HepG2 (cell line): Measurements from ENCODE around the gene CTIF. TPM values are rescaled to one million over a fixed set of nuclear protein-coding genes. Genes with fewer than 3 reads are reported as not detected.

Source experiments
- ATAC-seq: fragments of 200-7000 bp; cut with Tn5 transposase; 3 replicates; pipeline ENCODE4 v1.9.1; 2020; ENCODE audit warnings: mild to moderate bottlenecking, moderate library complexity
- BruUV-seq: library from RNA; stranded (reverse); fragments of 400-500 nt; replicated peaks from 2 replicates; lab custom pipeline; 2021; lab: Mats Ljungman, UMichigan
- CTCF ChIA-PET: fragments of 300-600 bp; formaldehyde crosslinking; extraction: SDS; loops from one replicate; lab custom pipeline; 2021; ENCODE audit warnings: low total read pairs, inconsistent platforms, low intra/inter-chr PET ratio; lab: Yijun Ruan, JAX
- POLR2A ChIA-PET: fragments of 350-600 bp; sonication (Branson Sonifier 250); formaldehyde crosslinking; loops from one replicate; lab custom pipeline; 2020; ENCODE audit warnings: antibody characterized with exemption, inconsistent platforms; lab: Yijun Ruan, JAX
- DNase-seq: peaks from one replicate; pipeline ENCODE4 v3.0.0-alpha.2; 2015; ENCODE audit warnings: low spot score
- FAIRE-seq: peaks from 3 replicates; lab custom pipeline; 2011; peaks lifted over from hg19 to GRCh38; lab: Jason Lieb, UNC
- H2AFZ ChIP-seq: one replicate; pipeline ENCODE4 v1.6.1; 2011; ENCODE audit warnings: low read length, inconsistent platforms
- H3K27ac ChIP-seq: fragments of 300-600 bp; 3 replicates; pipeline ENCODE4 v1.8.0; 2011; ENCODE audit warnings: mixed run types, mild to moderate bottlenecking, mixed read lengths, low read length, inconsistent platforms; ENCODE audit not compliant: insufficient read depth; ENCODE audit errors: extremely low read length
- H3K27me3 ChIP-seq, 2 experiments: fragments of 200-600 bp in 1 of 2; 2 replicates in 1 of 2; 3 replicates in 1 of 2; pipeline versions ENCODE4 v1.6.0 to v1.8.0; 2011; ENCODE audit warnings: low read length in 2 of 2, mild to moderate bottlenecking in 2 of 2, moderate library complexity in 2 of 2, inconsistent platforms in 1 of 2; ENCODE audit not compliant: insufficient read depth in 2 of 2, control insufficient read depth in 1 of 2
- H3K36me3 ChIP-seq, 2 experiments: fragments of 200-600 bp in 1 of 2; replicated peaks in 1 of 2; 2 replicates in 1 of 2; 3 replicates in 1 of 2; pipeline versions ENCODE4 v1.5.1 to v1.8.0; 2011; ENCODE audit warnings: low read length in 2 of 2, inconsistent platforms in 1 of 2; ENCODE audit not compliant: insufficient read depth in 2 of 2, control insufficient read depth in 1 of 2
- H3K4me1 ChIP-seq: 2 replicates; pipeline ENCODE4 v1.5.1; 2012; ENCODE audit warnings: low read length, inconsistent platforms; ENCODE audit not compliant: insufficient read depth
- H3K4me2 ChIP-seq: 2 replicates; pipeline ENCODE4 v1.6.0; 2011; ENCODE audit warnings: low read depth, low read length, inconsistent platforms
- H3K4me3 ChIP-seq, 3 experiments: fragments of 200-600 bp in 1 of 3; sonication (generic), shearing (Covaris generic) in 1 of 3; replicated peaks in 1 of 3; 2 replicates each; pipeline ENCODE4 v1.5.1; 2011 to 2016; ENCODE audit warnings: low read length in 3 of 3, inconsistent platforms in 2 of 3, low read depth in 2 of 3, mild to moderate bottlenecking in 2 of 3, control low read depth in 1 of 3, mixed read lengths in 1 of 3; ENCODE audit not compliant: insufficient read depth in 1 of 3
- H3K79me2 ChIP-seq: one replicate; pipeline ENCODE4 v1.6.1; 2011; ENCODE audit warnings: low read length, inconsistent platforms; ENCODE audit not compliant: insufficient read depth
- H3K9ac ChIP-seq: 2 replicates; pipeline ENCODE4 v1.6.0; 2011; ENCODE audit warnings: mild to moderate bottlenecking, low read depth, low read length, inconsistent platforms; ENCODE audit not compliant: insufficient read depth
- H3K9me3 ChIP-seq: 2 replicates; pipeline ENCODE4 v1.5.1; 2012; ENCODE audit warnings: mild to moderate bottlenecking, low read length
- H4K20me1 ChIP-seq: 2 replicates; pipeline ENCODE4 v1.6.0; 2011; ENCODE audit warnings: inconsistent platforms, mild to moderate bottlenecking, low read length, moderate library complexity; ENCODE audit not compliant: insufficient read depth
- EP300 ChIP-seq, 3 experiments: sonication (generic) in 1 of 3; formaldehyde crosslinking in 1 of 3; IDR thresholded peaks; 2 replicates each; pipeline versions ENCODE4 v1.5.1 to v1.6.1; 2011 to 2020; ENCODE audit warnings: low read depth in 2 of 3, low read length in 2 of 3, borderline replicate concordance in 1 of 3, improper control_type of control experiment in 1 of 3, mild to moderate bottlenecking in 1 of 3, missing genetic modification reagents in 1 of 3, moderate library complexity in 1 of 3
- MYC ChIP-seq: sonication (generic); formaldehyde crosslinking; IDR thresholded peaks from 2 replicates; pipeline ENCODE4 v1.9.0; 2021; ENCODE audit warnings: missing genetic modification reagents, borderline replicate concordance
- SNRNP70 ChIP-seq: fragments of 200-400 bp; formaldehyde crosslinking; IDR thresholded peaks from 2 replicates; pipeline ENCODE4 v1.6.1; 2017; ENCODE audit warnings: mild to moderate bottlenecking, low read depth, low read length, moderate library complexity
- TARDBP ChIP-seq: sonication (generic); formaldehyde crosslinking; IDR thresholded peaks from 2 replicates; pipeline ENCODE4 v1.8.0; 2022; ENCODE audit warnings: mild to moderate bottlenecking, missing genetic modification reagents
- ZKSCAN5 ChIP-seq: sonication (generic); formaldehyde crosslinking; IDR thresholded peaks from 2 replicates; pipeline ENCODE4 v1.5.1; 2020; ENCODE audit warnings: mild to moderate bottlenecking, missing genetic modification reagents
- ZNF382 ChIP-seq: sonication (generic); formaldehyde crosslinking; IDR thresholded peaks from 2 replicates; pipeline ENCODE4 v1.5.0; 2020; ENCODE audit warnings: missing genetic modification reagents, mild to moderate bottlenecking, borderline replicate concordance
- ZNF572 ChIP-seq: sonication (generic); formaldehyde crosslinking; IDR thresholded peaks from 2 replicates; pipeline ENCODE4 v1.5.1; 2020; ENCODE audit warnings: mild to moderate bottlenecking, missing genetic modification reagents
- ZNF776 ChIP-seq: sonication (generic); formaldehyde crosslinking; IDR thresholded peaks from 2 replicates; pipeline ENCODE4 v1.4.0; 2020; ENCODE audit warnings: mild to moderate bottlenecking, missing genetic modification reagents
- WGBS: methylation state at CpG from one replicate; pipeline ENCODE4 v1.1.6; 2017; ENCODE audit warnings: low lambda C conversion rate; 5-methylcytosine and 5-hydroxymethylcytosine counted together
- in situ Hi-C: cut with HindIII; loops from 2 replicates; pipeline ENCODE4 v1.10.0; 2017; ENCODE audit warnings: low pct_unique_long_range_greater_than_20kb; ENCODE audit not compliant: extremely low pct_ligation_motif_present
- intact Hi-C: fragments of 100-400 bp; cut with micrococcal nuclease; formaldehyde crosslinking; loops from one replicate; pipeline ENCODE4 v1.10.0; 2022; ENCODE audit not compliant: unreplicated experiment
- polyA plus RNA-seq, 8 experiments: library from polyadenylated mRNA; depleted of rRNA in 3 of 8; stranded (reverse) in 7 of 8; unstranded in 1 of 8; fragments of >200 nt; fragmentation: Illumina TruSeq in 4 of 8; extraction: Trizol in 4 of 8; gene quantifications; 2 replicates each; pipeline versions ENCODE4 v1.2.1 to v1.2.3, GENCODE V29; 2011 to 2016; ENCODE audit warnings: low read depth in 4 of 8, missing spikeins in 1 of 8, mixed read lengths in 1 of 8; ENCODE audit not compliant: insufficient read depth in 1 of 8
- total RNA-seq, 5 experiments: library from RNA; depleted of rRNA; stranded (reverse); fragments of >200 nt; fragmentation: Illumina TruSeq; extraction: Trizol; gene quantifications; 2 replicates each; pipeline ENCODE4 v1.2.3, GENCODE V29; 2016; ENCODE audit warnings: low read depth in 1 of 5
- TF ChIP-seq, protein P1 (sequence below): sonication (generic); formaldehyde crosslinking; IDR thresholded peaks from 2 replicates; pipeline ENCODE4 v1.8.0; 2022; ENCODE audit warnings: mild to moderate bottlenecking, missing genetic modification reagents, moderate library complexity
- TF ChIP-seq, protein P2 (sequence below): sonication (generic); formaldehyde crosslinking; IDR thresholded peaks from 2 replicates; pipeline ENCODE4 v1.8.1; 2022; ENCODE audit warnings: mild to moderate bottlenecking, missing genetic modification reagents
- TF ChIP-seq, protein P3 (sequence below): sonication (generic); formaldehyde crosslinking; IDR thresholded peaks from 2 replicates; pipeline ENCODE4 v1.4.0; 2020; ENCODE audit warnings: missing genetic modification reagents, borderline replicate concordance

The CTIF gene
- total and polyA plus RNA-seq, 2 of the 13 experiments (the other 11 are each of a cell fraction or from before 2014, with no cell fraction given), result 18.2 to 28.0 TPM

DNA sequence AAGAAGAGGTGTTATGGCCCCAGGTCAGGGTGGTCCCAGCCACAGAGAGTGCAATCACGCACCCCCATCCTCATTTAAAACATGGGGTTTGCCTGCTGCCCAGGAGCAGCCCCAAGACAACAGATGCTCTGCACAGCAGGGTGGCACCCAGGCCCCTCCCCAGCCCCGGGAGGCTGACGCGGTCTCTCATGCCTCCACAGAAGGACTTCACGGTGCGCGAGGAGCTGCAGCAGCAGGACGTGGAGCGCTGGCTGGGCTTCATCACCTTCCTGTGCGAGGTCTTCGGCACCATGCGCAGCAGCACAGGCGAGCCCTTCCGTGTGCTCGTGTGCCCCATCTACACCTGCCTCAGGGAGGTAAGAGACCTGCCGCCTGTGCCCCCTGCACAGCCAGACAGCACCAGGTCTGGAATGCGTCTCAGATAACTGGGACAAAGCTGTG, 278.2 kb downstream of the CTIF start (continued):
- no peak for TF ChIP-seq SNRNP70
- TF ChIP-seq, all 625 proteins: peak for 0

DNA sequence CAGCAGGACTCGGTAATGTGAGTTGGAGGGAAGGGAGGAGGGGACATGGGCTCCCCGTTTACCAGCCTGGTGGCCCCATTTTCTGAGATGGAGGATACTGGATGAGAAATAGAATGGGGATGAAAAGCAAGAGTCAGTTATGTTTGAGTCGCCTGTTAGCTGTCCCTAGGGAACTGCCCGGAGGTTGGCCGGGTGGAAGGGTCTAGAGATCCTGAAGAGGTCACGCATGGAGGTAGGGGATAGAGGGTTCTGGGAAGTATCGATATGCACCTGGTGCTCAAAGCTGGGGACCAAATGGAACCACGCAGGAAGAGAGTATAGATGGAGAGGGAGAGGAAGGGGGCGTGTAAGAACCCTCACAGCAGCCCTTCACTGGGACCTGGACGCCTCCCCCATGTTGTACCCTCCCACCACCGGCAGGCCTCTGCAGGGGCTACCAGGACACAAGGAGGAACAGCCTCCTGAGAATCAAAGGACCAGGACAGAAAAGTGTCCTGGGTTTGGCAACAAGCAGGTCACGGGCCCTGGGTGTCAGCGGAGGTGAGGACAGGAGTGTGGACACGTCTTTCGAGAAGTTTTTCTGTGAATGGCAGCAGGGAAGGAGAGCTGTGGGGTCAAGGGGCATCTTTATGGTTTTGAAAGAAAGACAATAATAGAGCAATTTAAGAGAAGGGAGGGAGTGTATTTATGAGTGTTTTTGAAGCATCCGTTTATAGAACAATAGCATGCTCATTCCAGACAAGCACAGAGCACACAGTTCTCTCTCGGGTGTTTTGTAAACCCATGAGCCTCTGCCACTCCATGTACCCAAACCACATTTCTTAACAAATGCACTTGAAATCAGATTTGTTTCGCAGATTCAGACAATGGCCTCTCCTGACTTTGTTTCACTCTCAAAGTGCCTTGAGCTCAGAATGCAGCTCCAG, 279.8 kb downstream of the CTIF start:
- no peak for FAIRE-seq
- in situ Hi-C loops, result no loop called here
- TF ChIP-seq ZKSCAN5 (CRISPR knock-in tag), result no peak
- TF ChIP-seq ZNF572 (CRISPR knock-in tag), result no peak
- no peak for TF ChIP-seq ZNF776 (CRISPR knock-in tag)
- TF ChIP-seq, protein P1, sequence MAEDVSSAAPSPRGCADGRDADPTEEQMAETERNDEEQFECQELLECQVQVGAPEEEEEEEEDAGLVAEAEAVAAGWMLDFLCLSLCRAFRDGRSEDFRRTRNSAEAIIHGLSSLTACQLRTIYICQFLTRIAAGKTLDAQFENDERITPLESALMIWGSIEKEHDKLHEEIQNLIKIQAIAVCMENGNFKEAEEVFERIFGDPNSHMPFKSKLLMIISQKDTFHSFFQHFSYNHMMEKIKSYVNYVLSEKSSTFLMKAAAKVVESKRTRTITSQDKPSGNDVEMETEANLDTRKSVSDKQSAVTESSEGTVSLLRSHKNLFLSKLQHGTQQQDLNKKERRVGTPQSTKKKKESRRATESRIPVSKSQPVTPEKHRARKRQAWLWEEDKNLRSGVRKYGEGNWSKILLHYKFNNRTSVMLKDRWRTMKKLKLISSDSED (CRISPR knock-in tag), result no peak
- no peak for TF ChIP-seq EP300 (IDR thresholded peaks at IDR 0.05; ENCODE audit: low read depth in 2 of 2, low read length in 2 of 2)
- TF ChIP-seq EP300 (CRISPR knock-in tag; IDR thresholded peaks at IDR 0.05; ENCODE audit: borderline replicate concordance), result no peak
- TF ChIP-seq, protein P2, sequence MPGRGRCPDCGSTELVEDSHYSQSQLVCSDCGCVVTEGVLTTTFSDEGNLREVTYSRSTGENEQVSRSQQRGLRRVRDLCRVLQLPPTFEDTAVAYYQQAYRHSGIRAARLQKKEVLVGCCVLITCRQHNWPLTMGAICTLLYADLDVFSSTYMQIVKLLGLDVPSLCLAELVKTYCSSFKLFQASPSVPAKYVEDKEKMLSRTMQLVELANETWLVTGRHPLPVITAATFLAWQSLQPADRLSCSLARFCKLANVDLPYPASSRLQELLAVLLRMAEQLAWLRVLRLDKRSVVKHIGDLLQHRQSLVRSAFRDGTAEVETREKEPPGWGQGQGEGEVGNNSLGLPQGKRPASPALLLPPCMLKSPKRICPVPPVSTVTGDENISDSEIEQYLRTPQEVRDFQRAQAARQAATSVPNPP (CRISPR knock-in tag), result no peak
- TF ChIP-seq, protein P3, sequence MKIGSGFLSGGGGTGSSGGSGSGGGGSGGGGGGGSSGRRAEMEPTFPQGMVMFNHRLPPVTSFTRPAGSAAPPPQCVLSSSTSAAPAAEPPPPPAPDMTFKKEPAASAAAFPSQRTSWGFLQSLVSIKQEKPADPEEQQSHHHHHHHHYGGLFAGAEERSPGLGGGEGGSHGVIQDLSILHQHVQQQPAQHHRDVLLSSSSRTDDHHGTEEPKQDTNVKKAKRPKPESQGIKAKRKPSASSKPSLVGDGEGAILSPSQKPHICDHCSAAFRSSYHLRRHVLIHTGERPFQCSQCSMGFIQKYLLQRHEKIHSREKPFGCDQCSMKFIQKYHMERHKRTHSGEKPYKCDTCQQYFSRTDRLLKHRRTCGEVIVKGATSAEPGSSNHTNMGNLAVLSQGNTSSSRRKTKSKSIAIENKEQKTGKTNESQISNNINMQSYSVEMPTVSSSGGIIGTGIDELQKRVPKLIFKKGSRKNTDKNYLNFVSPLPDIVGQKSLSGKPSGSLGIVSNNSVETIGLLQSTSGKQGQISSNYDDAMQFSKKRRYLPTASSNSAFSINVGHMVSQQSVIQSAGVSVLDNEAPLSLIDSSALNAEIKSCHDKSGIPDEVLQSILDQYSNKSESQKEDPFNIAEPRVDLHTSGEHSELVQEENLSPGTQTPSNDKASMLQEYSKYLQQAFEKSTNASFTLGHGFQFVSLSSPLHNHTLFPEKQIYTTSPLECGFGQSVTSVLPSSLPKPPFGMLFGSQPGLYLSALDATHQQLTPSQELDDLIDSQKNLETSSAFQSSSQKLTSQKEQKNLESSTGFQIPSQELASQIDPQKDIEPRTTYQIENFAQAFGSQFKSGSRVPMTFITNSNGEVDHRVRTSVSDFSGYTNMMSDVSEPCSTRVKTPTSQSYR (CRISPR knock-in tag), result no peak
- no peak for TF ChIP-seq ZNF382
- TF ChIP-seq TARDBP (CRISPR knock-in tag), result no peak
- no peak for TF ChIP-seq MYC (CRISPR knock-in tag)

More for the DNA sequence above, 279.8 kb downstream of the CTIF start:
- DNase-seq (no peak), ATAC-seq (no peak)
- no peak overlapping the region for H3K27ac ChIP-seq
- H3K9ac ChIP-seq, result no peak overlapping the region
- TSS peak; percentile 23 for BruUV-seq
- no peak overlapping the region for H2AFZ ChIP-seq
- H3K4me2 ChIP-seq, result no peak overlapping the region
- intact Hi-C loops, result no loop called here
- no peaks in the 10 kb centered on the region for H3K9me3 ChIP-seq
- ChIA-PET POLR2A (no interaction called here), CTCF (no interaction called here)
- H3K79me2 ChIP-seq, result no peaks in the 10 kb centered on the region
- H3K36me3 ChIP-seq, result peaks cover 13 to 33% of the 10 kb centered on the region in 2 experiments; a peak in 4 of 5 replicates
- H3K4me3 ChIP-seq, result no peak overlapping the region
- H3K4me1 ChIP-seq, result no peaks in the 10 kb centered on the region
- WGBS, result 97% methylated on average over 18 of the region's 18 CpGs
- H3K27me3 ChIP-seq, result no peaks in the 10 kb centered on the region
- H4K20me1 ChIP-seq, result no peaks in the 10 kb centered on the region
